Kidney (tissue), 14 donors: ENCODE results near the gene BLVRA. TPM values are rescaled to one million over a fixed set of nuclear protein-coding genes. Genes with fewer than 3 reads are reported as not detected.
"Not testable (repeated sequence)": the region's sequence is repeated elsewhere in the genome, so short reads cannot be mapped to it uniquely, and the experiment has no call there.

ENCODE experiments used
- DNase-seq, 5 donors: peaks; one replicate each; pipeline ENCODE4 v3.0.0-alpha.2; 2013 to 2020
- FAIRE-seq: peaks from 2 replicates; lab custom pipeline; 2012; peaks lifted over from hg19 to GRCh38; lab: Jason Lieb, UNC
- H3K27ac ChIP-seq, 2 donors: one replicate each; pipeline ENCODE4 v1.7.0; 2013; ENCODE audit warnings: low read depth in 2 of 2, low read length in 2 of 2, inconsistent platforms in 1 of 2
- H3K27me3 ChIP-seq: one replicate; pipeline ENCODE4 v1.7.1; 2013; ENCODE audit warnings: low read length, inconsistent platforms; ENCODE audit not compliant: control insufficient read depth, insufficient read depth
- H3K36me3 ChIP-seq, 3 donors: one replicate each; pipeline versions ENCODE4 v1.7.0 to v1.7.1; 2013; ENCODE audit warnings: low read length in 3 of 3, control low read depth in 1 of 3, inconsistent platforms in 1 of 3; ENCODE audit not compliant: insufficient read depth in 3 of 3, control insufficient read depth in 2 of 3
- H3K4me1 ChIP-seq, 3 donors: one replicate each; pipeline versions ENCODE4 v1.7.0 to v1.7.1; 2013; ENCODE audit warnings: low read length in 3 of 3, inconsistent platforms in 1 of 3, low read depth in 1 of 3; ENCODE audit not compliant: control insufficient read depth in 2 of 3, insufficient read depth in 2 of 3
- H3K4me3 ChIP-seq, 3 donors: one replicate each; pipeline versions ENCODE4 v1.7.0 to v1.8.1; 2013; ENCODE audit warnings: low read length in 3 of 3, control low read depth in 1 of 3, inconsistent platforms in 1 of 3
- H3K9ac ChIP-seq, 3 donors: one replicate each; pipeline versions ENCODE4 v1.7.0 to v1.7.1; 2013; ENCODE audit warnings: low read length in 3 of 3, control low read depth in 1 of 3, inconsistent platforms in 1 of 3
- H3K9me3 ChIP-seq, 3 donors: one replicate each; pipeline versions ENCODE4 v1.7.0 to v1.7.1; 2013; ENCODE audit warnings: low read length in 3 of 3, control low read depth in 1 of 3, inconsistent platforms in 1 of 3; ENCODE audit not compliant: control insufficient read depth in 2 of 3, insufficient read depth in 1 of 3
- CTCF ChIP-seq: IDR thresholded peaks from 3 replicates; pipeline ENCODE4 v1.5.1; 2012; ENCODE audit warnings: mild to moderate bottlenecking, moderate library complexity, borderline replicate concordance; ENCODE audit not compliant: insufficient read depth; ENCODE audit errors: extremely low read depth
- intact Hi-C: fragments of 100-400 bp; cut with DNase I; formaldehyde crosslinking; loops from one replicate; pipeline ENCODE4 v1.11.1; 2022
- polyA plus RNA-seq: library from polyadenylated mRNA; stranded (reverse); fragments of 350-450 nt; fragmentation: Illumina TruSeq; extraction: RNeasy Lipid Tissue Mini Kit (QIAGEN cat#74804); gene quantifications from one replicate; pipeline ENCODE4 v1.2.3, GENCODE V29; 2014; ENCODE audit warnings: low read depth, low replicate concordance; ENCODE audit not compliant: insufficient read depth
- total RNA-seq: library from RNA; stranded (reverse); fragmentation: NEBNext Ultra II Directional; extraction: Animal tissue kit (Norgen Biotek cat#: 25700); gene quantifications from one replicate; pipeline ENCODE4 v1.2.1, GENCODE V29; 2021
- donor health status: control.
- donor health status: control.
- donor health status: control.
- donor health status: control.
- donor health status: control.
- donor health status: DM: yes; HTN: yes; CAD: no.
- donor health status: Normal renal cell carcinoma (clear cell type).

The BLVRA gene
- total and polyA plus RNA-seq, 2 donors from 2014 or later, result 69.6 to 86.9 TPM

DNA sequence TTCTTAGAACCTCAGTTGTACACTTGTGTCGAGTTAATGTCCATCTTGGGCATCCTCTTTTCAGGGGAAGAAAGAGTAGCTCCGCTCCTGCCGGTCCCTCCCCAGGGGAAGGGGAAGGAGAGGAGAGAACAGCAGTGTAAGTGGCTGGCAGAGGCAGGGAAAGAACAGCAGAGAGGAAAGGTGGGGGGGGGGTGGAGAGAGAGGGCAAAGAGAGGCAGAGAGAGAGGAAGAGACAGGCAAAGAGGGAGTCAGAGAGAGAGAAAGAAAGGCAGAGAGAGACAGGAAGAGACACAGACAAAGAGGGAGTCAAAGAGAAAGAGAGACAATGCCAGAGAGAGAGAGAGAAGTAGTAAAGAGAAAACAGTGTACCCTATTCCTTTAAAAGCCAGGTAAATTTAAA, 56.9 kb downstream of the BLVRA start:
- no peak for DNase-seq
- intact Hi-C loops, result no loop called here
- Histone ChIP-seq H3K27ac (no peak overlapping the region), H3K9ac (no peak overlapping the region), H3K36me3 (no peaks in the 10 kb centered on the region), H3K9me3 (no peaks in the 10 kb centered on the region), H3K27me3 (no peaks in the 10 kb centered on the region), H3K4me1 (no peaks in the 10 kb centered on the region), H3K4me3 (no peak overlapping the region)
- FAIRE-seq, result no peak
- TF ChIP-seq CTCF, result no peak

DNA sequence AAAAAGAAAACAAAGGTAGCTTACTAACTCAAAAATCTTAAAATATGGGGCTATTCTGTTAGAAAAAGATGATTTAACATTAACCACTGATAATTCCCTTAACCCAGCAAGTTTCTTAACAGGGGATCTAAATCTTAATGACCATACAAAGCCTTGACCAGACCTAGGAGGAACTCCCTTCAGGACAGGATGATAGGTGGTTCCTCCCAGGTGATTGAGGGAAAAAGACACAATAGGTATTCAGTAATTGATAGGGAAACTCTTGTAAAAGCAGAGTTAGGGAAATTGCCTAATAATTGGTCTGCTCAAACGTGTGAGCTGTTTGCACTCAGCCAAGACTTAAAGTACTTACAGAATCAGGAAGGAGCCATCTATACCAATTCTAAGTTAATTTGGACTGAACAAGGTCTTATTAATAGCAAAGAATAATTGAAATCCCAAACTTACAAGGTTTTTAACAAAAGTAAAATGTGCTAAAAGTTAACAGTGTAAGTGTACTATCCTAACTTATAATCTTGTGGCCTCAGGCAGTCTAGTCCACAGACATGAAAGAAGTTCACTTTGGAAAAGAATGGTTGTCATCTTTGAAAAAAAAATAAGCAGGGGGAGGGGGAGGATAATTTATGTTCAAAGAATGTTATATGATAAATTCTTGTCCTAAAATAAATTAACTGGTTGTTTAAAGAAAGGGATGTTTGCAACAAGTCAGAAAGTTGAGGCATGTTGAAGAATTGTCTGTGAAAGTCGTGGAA, 57.7 kb downstream of the BLVRA start:
- H3K9ac ChIP-seq, H3K27ac ChIP-seq, H3K4me3 ChIP-seq, H3K9me3 ChIP-seq, DNase-seq, H3K4me1 ChIP-seq, FAIRE-seq, H3K36me3 ChIP-seq, H3K27me3 ChIP-seq, intact Hi-C loops: not testable (repeated sequence)

- H3K9me3 ChIP-seq, H3K36me3 ChIP-seq, intact Hi-C loops, H3K4me1 ChIP-seq, H3K9ac ChIP-seq, H3K27ac ChIP-seq, H3K27me3 ChIP-seq, DNase-seq, FAIRE-seq, H3K4me3 ChIP-seq: not testable (repeated sequence)
These were observed 64.9 kb downstream of the BLVRA start for GRCh38 chr7:43823425-43823824.

GRCh38 chr7:43823941-43824340, 65.5 kb downstream of the BLVRA start:
- Histone ChIP-seq H3K36me3 (no peaks in the 10 kb centered on the region), H3K9ac (no peak overlapping the region), H3K9me3 (no peaks in the 10 kb centered on the region), H3K27ac (no peak overlapping the region), H3K4me1 (peaks cover 0 to 2% (median 0%) of the 10 kb centered on the region in 3 donors), H3K27me3 (no peaks in the 10 kb centered on the region), H3K4me3 (no peak overlapping the region)
- no peak for TF ChIP-seq CTCF
- FAIRE-seq (no peak), DNase-seq (peak in 1 of 5 donors; percentile 10)
- intact Hi-C loops, result no loop called here

DNA sequence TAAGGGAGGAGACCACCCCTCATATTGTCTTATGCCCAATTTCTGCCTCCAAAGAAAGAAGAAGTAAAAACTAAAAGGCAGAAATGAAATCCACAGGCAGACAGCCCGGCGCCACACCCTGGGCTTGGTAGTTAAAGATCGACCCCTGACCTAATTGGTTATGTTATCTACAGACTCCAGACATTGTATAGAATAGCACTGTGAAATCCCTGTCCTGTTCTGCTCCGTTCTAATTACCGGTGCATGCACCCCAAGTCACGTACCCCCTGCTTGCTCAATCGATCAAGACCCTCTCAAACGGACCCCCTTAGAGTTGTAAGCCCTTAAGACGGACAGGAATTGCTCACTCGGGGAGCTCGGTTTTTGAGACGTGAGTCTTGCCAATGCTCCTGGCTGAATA, 66.0 kb downstream of the BLVRA start:
- H3K9ac ChIP-seq, H3K36me3 ChIP-seq, H3K4me1 ChIP-seq, H3K9me3 ChIP-seq, FAIRE-seq, H3K27me3 ChIP-seq, H3K27ac ChIP-seq, DNase-seq, intact Hi-C loops: not testable (repeated sequence)
- peak overlapping the region in 1 of 3 donors; percentile 23 for H3K4me3 ChIP-seq
